ENCODE results near the gene LRFN3.
A peak's percentile ranks its signal among the peaks of the same experiment; 100 is the strongest.
"Not testable (repeated sequence)": the region's sequence is repeated elsewhere in the genome, so short reads cannot be mapped to it uniquely, and the experiment has no call there.

LRFN3 gene

GRCh38 chr19:35938282-35939224 is 2.4 kb downstream of the LRFN3 start:
- no peak for DNase-seq (ENCODE audit: low read depth in 2 of 2)

DNA sequence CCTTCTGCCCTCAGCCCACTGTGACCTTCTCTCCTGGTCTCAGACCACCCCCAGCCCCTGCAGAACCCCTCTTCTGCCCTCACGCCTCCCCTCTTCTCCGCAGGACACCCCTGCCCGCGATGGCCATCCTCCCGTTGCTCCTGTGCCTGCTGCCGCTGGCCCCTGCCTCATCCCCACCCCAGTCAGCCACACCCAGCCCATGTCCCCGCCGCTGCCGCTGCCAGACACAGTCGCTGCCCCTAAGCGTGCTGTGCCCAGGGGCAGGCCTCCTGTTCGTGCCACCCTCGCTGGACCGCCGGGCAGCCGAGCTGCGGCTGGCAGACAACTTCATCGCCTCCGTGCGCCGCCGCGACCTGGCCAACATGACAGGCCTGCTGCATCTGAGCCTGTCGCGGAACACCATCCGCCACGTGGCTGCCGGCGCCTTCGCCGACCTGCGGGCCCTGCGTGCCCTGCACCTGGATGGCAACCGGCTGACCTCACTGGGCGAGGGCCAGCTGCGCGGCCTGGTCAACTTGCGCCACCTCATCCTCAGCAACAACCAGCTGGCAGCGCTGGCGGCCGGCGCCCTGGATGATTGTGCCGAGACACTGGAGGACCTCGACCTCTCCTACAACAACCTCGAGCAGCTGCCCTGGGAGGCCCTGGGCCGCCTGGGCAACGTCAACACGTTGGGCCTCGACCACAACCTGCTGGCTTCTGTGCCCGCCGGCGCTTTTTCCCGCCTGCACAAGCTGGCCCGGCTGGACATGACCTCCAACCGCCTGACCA is 3.3 kb downstream of the LRFN3 start:
- DNase-seq (ENCODE audit: low read depth in 2 of 2): no peak

DNA sequence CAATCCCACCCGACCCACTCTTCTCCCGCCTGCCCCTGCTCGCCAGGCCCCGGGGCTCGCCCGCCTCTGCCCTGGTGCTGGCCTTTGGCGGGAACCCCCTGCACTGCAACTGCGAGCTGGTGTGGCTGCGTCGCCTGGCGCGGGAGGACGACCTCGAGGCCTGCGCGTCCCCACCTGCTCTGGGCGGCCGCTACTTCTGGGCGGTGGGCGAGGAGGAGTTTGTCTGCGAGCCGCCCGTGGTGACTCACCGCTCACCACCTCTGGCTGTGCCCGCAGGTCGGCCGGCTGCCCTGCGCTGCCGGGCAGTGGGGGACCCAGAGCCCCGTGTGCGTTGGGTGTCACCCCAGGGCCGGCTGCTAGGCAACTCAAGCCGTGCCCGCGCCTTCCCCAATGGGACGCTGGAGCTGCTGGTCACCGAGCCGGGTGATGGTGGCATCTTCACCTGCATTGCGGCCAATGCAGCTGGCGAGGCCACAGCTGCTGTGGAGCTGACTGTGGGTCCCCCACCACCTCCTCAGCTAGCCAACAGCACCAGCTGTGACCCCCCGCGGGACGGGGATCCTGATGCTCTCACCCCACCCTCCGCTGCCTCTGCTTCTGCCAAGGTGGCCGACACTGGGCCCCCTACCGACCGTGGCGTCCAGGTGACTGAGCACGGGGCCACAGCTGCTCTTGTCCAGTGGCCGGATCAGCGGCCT is 4.1 kb downstream of the LRFN3 start:
- no peak for DNase-seq (ENCODE audit: low read depth in 2 of 2)

GRCh38 chr19:35940839-35941238 is 4.7 kb downstream of the LRFN3 start:
- DNase-seq (ENCODE audit: low read depth in 2 of 2): no peak

- DNase-seq (ENCODE audit: low read depth in 2 of 2): no peak
Observed at GRCh38 chr19:35942235-35942634, 6.1 kb downstream of the LRFN3 start.

DNA sequence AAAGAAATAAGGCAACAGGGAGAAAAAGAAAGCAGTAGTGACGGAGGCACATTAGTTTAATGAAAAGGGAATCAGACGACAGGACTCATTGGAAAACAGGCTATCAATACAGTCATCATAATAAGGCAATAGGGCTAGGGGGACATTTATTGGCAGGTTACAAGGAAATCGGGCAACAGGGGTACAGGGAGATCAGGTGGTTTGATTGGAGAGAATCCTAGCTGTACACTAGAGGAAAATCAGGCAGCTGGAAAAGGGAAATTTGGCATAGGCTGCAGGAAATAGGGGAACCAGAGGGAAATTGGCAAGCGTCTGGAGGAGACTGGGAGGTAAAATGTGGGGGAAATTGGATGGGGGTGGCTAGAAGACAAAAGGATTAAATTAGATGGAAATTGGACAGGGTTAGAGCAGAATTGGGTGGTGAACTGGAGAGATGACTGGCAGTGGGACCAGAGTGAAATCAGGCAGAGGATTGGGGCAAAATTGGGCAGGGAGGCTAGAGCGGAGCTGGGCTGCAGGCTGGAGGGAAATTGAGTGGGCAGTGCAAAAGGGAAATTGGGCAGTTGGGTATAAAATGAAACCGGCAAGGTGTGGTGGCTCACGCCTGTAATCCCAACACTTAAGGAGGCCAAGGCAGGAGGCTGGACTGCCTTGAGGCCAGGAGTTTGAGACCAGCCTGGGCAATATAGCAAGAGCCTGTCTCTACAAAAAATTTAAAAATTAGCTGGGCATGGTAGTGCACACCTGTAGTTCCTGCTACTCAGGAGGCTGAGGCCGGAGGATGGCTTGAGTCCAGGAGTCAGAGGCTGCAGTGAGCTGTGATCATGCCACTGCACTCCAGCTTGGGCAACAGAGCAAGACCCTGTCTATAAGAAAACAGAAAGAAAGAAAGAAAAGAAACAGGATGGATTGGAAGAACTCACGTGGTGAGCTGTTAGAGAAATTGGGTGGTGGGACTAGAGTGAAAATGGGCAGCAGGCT is 7.4 kb downstream of the LRFN3 start:
- no peak for DNase-seq (ENCODE audit: low read depth in 2 of 2)

DNA sequence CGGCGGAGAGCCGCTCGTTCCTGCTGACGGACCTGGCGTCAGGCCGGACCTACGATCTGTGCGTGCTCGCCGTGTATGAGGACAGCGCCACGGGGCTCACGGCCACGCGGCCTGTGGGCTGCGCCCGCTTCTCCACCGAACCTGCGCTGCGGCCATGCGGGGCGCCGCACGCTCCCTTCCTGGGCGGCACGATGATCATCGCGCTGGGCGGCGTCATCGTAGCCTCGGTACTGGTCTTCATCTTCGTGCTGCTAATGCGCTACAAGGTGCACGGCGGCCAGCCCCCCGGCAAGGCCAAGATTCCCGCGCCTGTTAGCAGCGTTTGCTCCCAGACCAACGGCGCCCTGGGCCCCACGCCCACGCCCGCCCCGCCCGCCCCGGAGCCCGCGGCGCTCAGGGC is 8.4 kb downstream of the LRFN3 start:
- DNase-seq (ENCODE audit: low read depth in 2 of 2): no peak

GRCh38 chr19:35945121-35945790 is 9.1 kb downstream of the LRFN3 start:
- DNase-seq (ENCODE audit: low read depth in 2 of 2): no peak

- DNase-seq (ENCODE audit: low read depth in 2 of 2): no peak
Observed at GRCh38 chr19:35946203-35946602, 10.0 kb downstream of the LRFN3 start.

- no peak for DNase-seq (ENCODE audit: low read depth in 2 of 2)
Observed at GRCh38 chr19:35949131-35949530, 13.0 kb downstream of the LRFN3 start.

DNA sequence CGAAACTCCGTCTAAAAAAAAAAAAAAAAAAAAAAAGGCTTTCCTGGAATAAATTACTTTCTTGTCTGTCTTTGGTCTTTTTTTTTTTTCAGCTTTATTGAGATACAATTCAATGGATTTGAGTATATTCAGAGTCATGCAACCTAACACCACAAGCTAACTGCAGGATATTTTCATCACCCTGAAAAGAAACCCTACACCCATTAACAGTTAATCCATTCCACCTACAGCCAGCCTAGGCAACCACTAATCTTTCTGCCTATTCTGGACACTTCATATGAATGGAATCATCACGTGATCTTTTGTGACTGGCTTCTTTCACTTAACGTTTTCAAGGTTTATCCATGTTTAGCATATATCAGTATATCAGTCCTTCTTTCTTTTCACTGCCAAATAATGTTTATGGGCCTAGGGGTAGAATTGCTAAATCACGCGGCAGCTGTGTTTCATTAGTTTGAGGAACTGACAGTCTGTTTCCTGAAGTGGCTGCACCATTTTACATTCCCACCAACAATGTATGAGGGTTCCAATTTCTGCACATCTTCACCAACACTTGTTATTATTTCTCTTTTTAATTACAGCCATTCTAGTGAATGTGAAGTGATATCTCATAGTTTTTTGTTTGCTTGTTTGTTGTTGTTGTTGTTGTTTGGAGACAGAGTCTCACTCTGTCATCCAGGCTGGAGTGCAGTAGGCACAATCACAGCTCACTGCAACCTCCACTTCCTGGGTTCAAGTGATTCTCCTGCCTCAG is 19.9 kb downstream of the LRFN3 start:
- no peak for DNase-seq (ENCODE audit: low read depth in 2 of 2)

- not testable (repeated sequence) for DNase-seq (ENCODE audit: low read depth in 2 of 2)
Observed at GRCh38 chr19:35957411-35957810, 21.2 kb downstream of the LRFN3 start.

GRCh38 chr19:35958660-35959039 is 22.5 kb downstream of the LRFN3 start:
- DNase-seq (ENCODE audit: low read depth in 2 of 2): no peak

GRCh38 chr19:35959040-35959967 is 23.1 kb downstream of the LRFN3 start:
- DNase-seq (ENCODE audit: low read depth in 2 of 2): peak; percentile 69 to 86

DNA sequence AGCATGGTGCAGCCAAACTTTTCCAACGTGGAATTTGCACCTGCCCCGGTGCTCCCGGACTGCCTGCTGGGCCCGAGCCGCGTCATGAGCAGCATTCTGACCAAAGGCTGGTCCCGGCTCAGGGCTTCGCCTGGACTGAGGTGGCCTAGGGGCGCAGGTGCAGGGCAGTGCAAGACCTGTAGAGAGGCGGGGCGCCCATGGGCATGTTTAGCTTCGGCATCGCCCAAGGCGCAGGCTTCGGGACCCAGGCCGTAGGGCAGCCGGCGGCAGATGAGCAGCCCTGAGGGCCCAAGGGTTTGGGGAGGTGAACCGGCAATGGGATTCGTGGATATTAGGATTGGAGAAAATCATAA is 23.8 kb downstream of the LRFN3 start:
- no peak for DNase-seq (ENCODE audit: low read depth in 2 of 2)

DNA sequence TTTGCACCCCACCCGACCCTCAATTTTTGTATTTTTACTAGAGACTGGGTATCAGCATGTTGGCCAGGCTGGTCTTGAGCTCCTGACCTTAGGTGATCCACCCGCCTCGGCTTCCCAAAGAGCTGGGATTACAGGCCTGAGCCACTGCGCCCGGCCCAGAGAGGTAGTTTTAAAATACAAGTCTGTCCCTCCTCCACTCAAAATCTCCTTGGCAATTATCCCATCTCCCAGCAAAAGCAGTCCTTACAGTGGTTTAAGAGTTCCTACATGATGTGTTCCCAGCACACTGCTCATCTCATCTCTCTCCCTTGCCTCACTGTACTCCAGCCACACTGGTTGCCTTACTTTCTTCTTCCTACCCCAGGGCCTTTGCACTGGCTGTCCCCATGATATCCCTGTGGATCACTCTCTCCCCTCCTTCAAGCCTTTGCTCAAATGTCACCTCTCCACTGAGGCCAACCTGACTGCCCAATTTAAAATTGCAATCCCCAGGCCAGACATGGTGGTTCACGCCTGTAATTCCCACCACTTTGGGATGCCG is 24.3 kb downstream of the LRFN3 start:
- no peak for DNase-seq (ENCODE audit: low read depth in 2 of 2)

DNA sequence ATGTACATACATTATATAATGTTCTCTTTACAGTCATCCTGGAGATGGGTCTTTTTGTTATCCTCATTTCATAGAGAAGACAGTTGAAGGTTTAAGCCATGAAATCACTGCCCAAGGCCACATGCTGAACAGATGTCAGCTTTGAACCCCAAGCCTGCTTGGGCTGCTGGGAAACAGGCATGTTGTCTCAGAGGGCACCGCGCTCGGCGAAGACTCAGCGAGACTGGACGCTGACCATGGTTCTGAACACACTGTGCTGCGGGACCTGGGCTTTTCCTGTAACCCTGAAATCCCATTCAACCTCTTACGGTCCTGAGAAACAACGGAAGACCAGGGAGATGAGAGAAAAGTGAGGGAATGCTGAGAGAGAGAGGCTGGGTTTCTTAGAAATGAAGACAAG is 27.3 kb downstream of the LRFN3 start:
- DNase-seq (ENCODE audit: low read depth in 2 of 2): no peak

GRCh38 chr19:35966771-35967170 is 30.6 kb downstream of the LRFN3 start:
- DNase-seq (ENCODE audit: low read depth in 2 of 2): no peak

GRCh38 chr19:35973487-35973886 is 37.3 kb downstream of the LRFN3 start:
- DNase-seq (ENCODE audit: low read depth in 2 of 2): no peak
